HG02840 (cell line): ENCODE results near the gene KCNH8.

Experiments
- ATAC-seq: cut with Tn5 transposase; IDR thresholded peaks from one replicate; pipeline ENCODE4 v1.9.1; 2021; ENCODE audit warnings: mild to moderate bottlenecking, moderate library complexity, moderate number of reproducible peaks; ENCODE audit not compliant: unreplicated experiment, low FRiP score

KCNH8 gene

GRCh38 chr3:19348941-19349564 lies 200.7 kb downstream of the KCNH8 start:
- peak; percentile 62 for ATAC-seq

DNA sequence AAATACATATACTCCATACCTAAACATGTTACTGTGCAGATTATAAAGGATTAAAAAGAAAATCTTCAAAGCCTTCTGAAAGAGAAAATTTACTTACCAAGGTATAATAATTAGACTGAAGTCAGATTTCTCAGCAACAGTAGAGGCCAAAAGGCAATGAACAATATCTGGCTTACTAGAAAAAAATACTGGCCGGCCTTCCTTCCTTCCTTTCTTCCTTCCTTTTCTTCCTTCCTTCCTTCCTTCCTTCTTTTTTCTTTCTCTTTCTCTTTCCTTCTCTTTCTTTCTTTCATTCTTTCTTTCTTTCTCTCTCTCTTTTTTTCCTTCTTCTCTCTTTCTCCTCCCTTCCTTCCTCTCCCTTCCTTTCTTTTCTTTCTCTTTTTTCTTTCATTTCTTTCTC lies 209.6 kb downstream of the KCNH8 start:
- no peak for ATAC-seq

- no peak for ATAC-seq
Observed at GRCh38 chr3:19363071-19363470, 214.8 kb downstream of the KCNH8 start.

DNA sequence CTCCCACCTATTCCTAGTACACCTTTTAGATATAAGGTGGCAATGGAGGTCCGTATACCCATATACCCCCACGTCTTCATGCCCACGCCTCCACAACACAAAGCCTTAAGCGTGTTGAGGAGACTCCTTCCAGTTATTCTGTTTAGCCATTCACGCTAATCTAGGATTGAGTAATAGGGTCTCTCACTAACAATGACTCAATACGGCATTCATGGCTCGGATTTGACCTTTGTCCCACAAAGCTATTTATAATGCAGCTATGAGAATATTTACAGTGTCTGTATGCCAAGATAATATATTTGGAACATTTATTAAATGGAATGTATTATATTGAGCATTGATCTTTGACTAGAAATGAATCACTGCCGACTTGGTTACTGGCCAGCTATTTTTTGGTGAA lies 215.8 kb downstream of the KCNH8 start:
- no peak for ATAC-seq

DNA sequence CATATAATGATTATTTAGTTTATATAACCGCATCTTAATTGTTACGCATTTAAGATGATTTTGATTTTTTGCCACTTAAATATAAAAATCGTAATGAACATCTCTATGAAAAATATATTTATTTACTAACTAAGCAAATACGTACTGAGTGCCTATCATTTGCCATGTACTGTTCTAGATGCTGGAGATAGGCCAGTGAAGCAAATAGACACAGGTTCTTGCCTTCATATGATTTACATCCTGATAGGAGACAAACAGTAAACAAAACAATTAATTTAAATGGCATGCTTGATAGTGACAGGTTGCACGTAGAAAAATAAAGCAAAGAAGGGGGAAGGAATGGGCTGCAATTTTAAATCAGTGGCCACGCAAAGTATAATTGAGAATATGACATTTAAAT lies 217.2 kb downstream of the KCNH8 start:
- no peak for ATAC-seq

DNA sequence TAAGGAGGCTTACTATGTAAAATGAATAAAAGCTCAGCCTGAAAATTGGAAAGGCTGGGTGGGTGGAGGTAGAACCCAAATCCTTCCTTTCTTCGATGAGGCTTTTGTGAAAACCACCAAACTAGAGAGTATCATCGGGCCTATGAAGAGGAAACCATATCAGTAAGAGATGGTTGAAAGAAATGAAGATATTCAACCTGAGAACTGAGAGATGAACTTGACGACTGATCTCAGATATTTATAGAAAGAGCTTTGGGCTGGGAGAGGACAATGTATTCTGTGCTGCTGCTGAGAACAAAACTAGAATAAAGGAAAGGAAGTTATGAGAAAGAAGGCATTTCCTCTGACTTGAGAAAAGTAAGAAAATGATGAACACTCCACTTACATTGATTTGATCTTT lies 236.6 kb downstream of the KCNH8 start:
- ATAC-seq, result no peak

- no peak for ATAC-seq
Observed at GRCh38 chr3:19392150-19392549, 243.8 kb downstream of the KCNH8 start.

DNA sequence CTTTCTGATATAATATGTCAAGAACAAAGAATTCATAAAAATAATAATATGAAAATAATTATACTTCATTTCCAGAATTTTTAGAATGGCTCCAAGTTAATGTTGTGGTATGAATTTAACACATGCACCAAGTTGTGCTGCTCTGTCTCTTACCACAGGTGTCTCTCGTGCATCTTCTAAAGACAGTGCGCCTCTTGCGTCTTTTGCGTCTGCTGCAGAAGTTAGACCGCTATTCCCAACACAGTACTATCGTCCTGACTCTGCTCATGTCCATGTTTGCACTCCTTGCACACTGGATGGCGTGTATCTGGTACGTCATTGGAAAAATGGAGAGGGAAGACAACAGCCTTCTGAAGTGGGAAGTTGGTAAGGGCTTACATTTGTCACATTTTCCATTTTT lies 246.6 kb downstream of the KCNH8 start:
- ATAC-seq, result no peak

GRCh38 chr3:19396726-19397125 lies 248.4 kb downstream of the KCNH8 start:
- ATAC-seq, result no peak

- ATAC-seq, result no peak
Observed at GRCh38 chr3:19399356-19399755, 251.0 kb downstream of the KCNH8 start.

DNA sequence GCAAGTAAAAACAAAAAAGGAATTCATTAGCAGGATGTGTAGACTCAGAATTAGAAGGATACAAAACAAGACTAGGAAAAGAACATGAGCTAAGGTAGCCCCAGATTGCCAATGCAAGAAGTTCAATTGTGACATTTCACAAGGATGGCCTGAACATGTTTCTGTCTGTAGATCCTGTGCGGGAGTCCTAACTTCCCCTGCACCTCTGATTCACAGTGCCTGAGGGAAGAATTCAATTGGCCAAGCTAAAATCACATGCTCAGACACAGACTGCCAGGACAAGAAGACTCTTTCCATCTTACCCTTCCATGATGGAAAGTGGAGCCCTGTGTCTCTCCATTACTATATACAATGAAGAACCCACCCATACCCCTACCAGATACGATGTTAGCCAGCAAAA lies 251.5 kb downstream of the KCNH8 start:
- ATAC-seq, result no peak

- no peak for ATAC-seq
Observed at GRCh38 chr3:19420159-19420558, 271.8 kb downstream of the KCNH8 start.

DNA sequence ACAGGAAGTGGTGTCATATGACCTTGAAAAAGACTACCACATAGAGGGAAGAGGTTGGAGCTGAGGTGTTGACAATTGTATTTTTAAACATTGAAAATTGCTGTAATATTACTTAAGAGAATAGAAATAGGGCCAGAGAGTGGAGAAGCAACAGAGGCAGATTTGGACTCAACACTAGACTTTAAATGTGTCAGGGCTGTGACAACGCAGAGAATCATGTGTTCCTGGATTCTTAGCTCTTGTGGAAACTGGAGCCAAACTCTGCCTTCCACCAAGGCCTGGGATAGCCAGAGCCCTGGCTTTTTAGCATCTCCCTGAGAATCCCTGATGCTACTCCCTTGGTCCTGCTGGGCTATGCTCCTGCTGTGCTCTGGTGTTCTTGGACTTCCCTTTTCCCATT lies 277.5 kb downstream of the KCNH8 start:
- ATAC-seq, result no peak

DNA sequence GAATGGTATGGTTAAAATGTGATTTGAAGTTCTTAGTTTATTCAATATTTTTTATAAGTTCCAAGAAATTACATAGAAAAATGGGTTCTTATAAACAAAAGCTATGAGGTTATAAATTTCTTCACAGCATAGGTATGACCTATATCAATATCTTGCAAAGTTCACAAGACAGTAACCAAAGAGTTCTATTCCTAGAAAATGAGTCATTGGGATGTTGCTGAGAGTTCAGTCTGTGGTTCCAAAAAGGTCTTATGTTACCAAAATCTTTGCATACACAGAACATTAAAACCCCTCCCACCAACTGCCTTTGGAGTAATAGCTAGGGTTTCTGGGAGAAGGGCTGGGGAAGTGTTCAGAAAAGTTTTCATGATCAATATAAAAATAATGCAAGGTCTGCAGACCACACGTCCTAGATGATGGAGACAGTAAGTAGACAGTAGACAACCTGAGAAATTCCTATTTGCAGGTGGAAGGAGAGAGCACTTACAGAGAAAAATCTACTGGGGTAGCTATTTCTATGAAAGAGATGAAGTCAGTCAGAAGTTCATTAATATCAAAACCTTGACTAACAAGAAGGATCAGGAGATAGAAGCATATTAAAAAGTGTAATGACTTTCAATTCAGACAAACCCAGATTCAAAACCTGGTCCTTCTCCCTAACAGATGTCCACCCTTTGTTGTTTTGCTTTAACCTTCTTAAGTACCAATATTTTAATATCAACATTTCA lies 279.3 kb downstream of the KCNH8 start:
- ATAC-seq, result no peak

GRCh38 chr3:19428729-19429128 lies 280.4 kb downstream of the KCNH8 start:
- ATAC-seq, result no peak

- no peak for ATAC-seq
Observed at GRCh38 chr3:19432669-19433068, 284.4 kb downstream of the KCNH8 start.

DNA sequence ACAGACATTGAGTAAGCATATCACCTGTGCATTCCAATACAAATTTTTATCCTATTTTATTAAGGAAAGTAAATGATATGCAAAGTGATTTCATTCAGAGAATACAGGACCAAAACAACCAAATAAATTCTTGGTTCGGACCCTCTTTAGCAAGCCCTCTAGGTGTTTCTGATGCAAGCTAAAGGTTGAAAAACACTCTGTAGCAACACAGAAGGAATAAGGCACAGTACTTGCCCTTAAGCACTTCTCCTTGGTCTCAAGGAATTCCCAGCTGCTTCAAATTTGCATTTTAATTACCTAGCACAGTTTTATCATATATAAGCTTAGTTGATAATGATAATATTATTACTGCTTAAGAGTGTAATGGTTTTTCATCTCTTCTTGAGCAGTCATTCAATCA lies 288.4 kb downstream of the KCNH8 start:
- no peak for ATAC-seq

DNA sequence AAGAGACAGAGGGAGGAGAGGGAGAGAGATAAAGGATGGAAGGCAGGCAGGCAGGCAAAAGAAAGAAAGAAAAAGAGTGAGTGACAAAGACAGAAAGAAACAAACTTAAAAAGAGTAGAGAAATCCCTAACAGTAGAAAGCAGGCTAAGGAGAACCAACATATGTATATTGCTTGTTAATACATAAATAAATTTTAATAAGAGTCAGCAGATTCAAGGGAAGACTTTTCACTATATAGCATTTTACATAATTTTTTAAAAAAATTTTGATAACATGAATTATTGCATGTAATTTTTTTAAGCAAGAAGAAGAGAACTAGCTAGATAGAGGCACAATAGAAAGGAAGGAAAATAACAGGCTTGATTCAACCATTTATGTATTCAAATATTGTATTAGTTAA lies 291.6 kb downstream of the KCNH8 start:
- no peak for ATAC-seq

DNA sequence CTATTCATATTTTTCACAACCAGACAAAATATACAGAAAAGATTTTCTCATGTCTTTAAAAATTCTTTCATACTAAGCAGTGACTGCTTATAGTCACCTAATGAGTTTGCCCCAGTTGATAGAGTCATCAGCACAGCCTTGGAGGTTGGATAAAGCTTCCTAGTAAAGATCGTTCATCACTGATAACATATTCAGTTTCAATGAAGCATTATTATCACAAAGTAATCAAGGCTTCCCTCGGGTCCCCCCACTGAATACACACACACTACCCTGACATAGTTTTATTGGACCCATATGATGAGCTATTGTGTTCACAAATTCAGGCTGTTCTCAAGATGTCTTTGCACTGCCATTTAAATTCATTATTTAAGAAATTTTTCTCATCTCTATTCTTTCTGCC lies 297.8 kb downstream of the KCNH8 start:
- ATAC-seq, result no peak

DNA sequence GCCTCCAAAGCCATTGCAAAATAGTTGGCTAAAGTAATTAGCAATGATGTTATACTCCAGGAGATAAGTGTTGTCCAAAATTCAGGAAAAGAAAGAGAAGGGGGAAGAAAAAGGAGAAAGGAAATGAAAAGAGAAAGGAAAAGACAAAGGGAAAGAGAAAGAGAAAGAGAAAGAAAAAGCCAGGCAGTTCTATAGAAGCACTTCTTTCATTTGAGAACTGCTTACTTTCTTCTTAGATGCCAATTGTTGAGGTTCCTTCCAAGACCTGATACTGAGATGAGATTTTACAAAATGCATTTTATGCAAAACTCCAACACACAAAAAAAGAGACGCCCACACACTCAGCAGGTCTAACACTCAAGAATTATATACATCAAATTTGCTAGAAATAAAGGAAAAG lies 298.4 kb downstream of the KCNH8 start:
- no peak for ATAC-seq

DNA sequence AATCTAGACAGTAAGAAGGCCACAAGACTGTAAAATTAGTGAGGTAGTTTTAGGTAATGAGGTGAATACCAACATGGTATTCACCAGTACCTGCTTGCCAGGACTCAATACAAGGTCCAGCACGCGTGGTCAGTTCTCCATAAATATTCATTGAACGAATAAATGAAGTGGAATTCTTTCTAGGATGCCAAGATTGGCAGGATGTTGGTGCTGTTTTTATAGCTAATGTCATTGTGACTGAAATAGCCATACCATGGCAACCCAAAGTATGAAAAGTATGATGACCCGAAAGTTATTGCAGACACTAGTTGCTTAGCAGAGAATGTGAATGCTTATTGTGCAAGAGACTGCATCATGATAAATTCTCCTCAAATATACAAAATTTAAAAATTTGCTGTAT lies 307.2 kb downstream of the KCNH8 start:
- ATAC-seq, result no peak

- no peak for ATAC-seq
Observed at GRCh38 chr3:19456738-19457137, 308.4 kb downstream of the KCNH8 start.
